Keratinocyte (primary cell): ENCODE data around the gene KCNMA1. TPM values are rescaled to one million over a fixed set of nuclear protein-coding genes. Genes with fewer than 3 reads are reported as not detected.

Source experiments
- DNase-seq: peaks from one replicate; pipeline ENCODE4 v3.0.0-alpha.2; 2011; ENCODE audit warnings: low read depth, missing footprints, low spot score
- FAIRE-seq: peaks from 2 replicates; lab custom pipeline; 2011; peaks lifted over from hg19 to GRCh38; lab: Jason Lieb, UNC
- H2AFZ ChIP-seq: 2 replicates; pipeline ENCODE4 v1.6.0; 2012; ENCODE audit warnings: low read length, control low read depth, inconsistent platforms; ENCODE audit not compliant: control insufficient read depth
- H3K27ac ChIP-seq: 2 replicates; pipeline ENCODE4 v1.5.1; 2011; ENCODE audit warnings: low read length; ENCODE audit not compliant: control insufficient read depth, insufficient read depth
- H3K27me3 ChIP-seq: 3 replicates; pipeline ENCODE4 v1.6.0; 2011; ENCODE audit warnings: low read length; ENCODE audit not compliant: control insufficient read depth, insufficient read depth; ENCODE audit errors: extremely low read depth
- H3K36me3 ChIP-seq, 2 experiments: 2 replicates in 1 of 2; 3 replicates in 1 of 2; pipeline ENCODE4 v1.5.1; 2011; ENCODE audit warnings: low read length in 2 of 2, mild to moderate bottlenecking in 1 of 2; ENCODE audit not compliant: control insufficient read depth in 2 of 2, insufficient read depth in 2 of 2; ENCODE audit errors: extremely low read depth in 1 of 2
- H3K4me1 ChIP-seq: 3 replicates; pipeline ENCODE4 v1.5.1; 2011; ENCODE audit warnings: low read length; ENCODE audit not compliant: control insufficient read depth, insufficient read depth; ENCODE audit errors: extremely low read depth
- H3K4me2 ChIP-seq: 3 replicates; pipeline ENCODE4 v1.6.0; 2011; ENCODE audit warnings: low read depth, low read length; ENCODE audit not compliant: control insufficient read depth, insufficient read depth; ENCODE audit errors: extremely low read depth
- H3K4me3 ChIP-seq, 3 experiments: fragments of 200-600 bp in 1 of 3; sonication (generic) in 1 of 3; 2 replicates in 2 of 3; 3 replicates in 1 of 3; pipeline ENCODE4 v1.5.1; 2011 to 2016; ENCODE audit warnings: low read length in 3 of 3, mild to moderate bottlenecking in 3 of 3, control low read depth in 2 of 3, inconsistent platforms in 1 of 3, low read depth in 1 of 3, mixed read lengths in 1 of 3, mixed run types in 1 of 3, moderate library complexity in 1 of 3; ENCODE audit not compliant: control insufficient read depth in 2 of 3, insufficient read depth in 2 of 3; ENCODE audit errors: extremely low read depth in 1 of 3
- H3K79me2 ChIP-seq: 2 replicates; pipeline ENCODE4 v1.6.0; 2012; ENCODE audit warnings: low read length; ENCODE audit not compliant: control insufficient read depth, insufficient read depth
- H3K9ac ChIP-seq: 3 replicates; pipeline ENCODE4 v1.6.0; 2011; ENCODE audit warnings: low read length; ENCODE audit not compliant: control insufficient read depth, insufficient read depth; ENCODE audit errors: extremely low read depth
- H3K9me1 ChIP-seq: 3 replicates; pipeline ENCODE4 v1.6.0; 2011; ENCODE audit warnings: low read length; ENCODE audit not compliant: control insufficient read depth, insufficient read depth; ENCODE audit errors: extremely low read depth
- H3K9me3 ChIP-seq: 2 replicates; pipeline ENCODE4 v1.5.1; 2012; ENCODE audit warnings: low read depth, low read length; ENCODE audit not compliant: control insufficient read depth
- H4K20me1 ChIP-seq: 3 replicates; pipeline ENCODE4 v1.6.0; 2011; ENCODE audit warnings: low read length; ENCODE audit not compliant: control insufficient read depth, insufficient read depth; ENCODE audit errors: extremely low read depth
- CTCF ChIP-seq, 3 experiments: IDR thresholded peaks in 1 of 3; conservative IDR thresholded peaks in 1 of 3; optimal IDR thresholded peaks in 1 of 3; 2 replicates in 2 of 3; 3 replicates in 1 of 3; pipeline versions ENCODE3 to v1.5.1; 2011; ENCODE audit warnings: low read length in 3 of 3, mild to moderate bottlenecking in 3 of 3, moderate library complexity in 2 of 3, control low read depth in 1 of 3, inconsistent platforms in 1 of 3; ENCODE audit not compliant: insufficient read depth in 2 of 3; ENCODE audit errors: extremely low read depth in 1 of 3
- EZH2 ChIP-seq: IDR thresholded peaks from one replicate; pipeline ENCODE4 v1.6.1; 2012; ENCODE audit warnings: inconsistent platforms, mild to moderate bottlenecking, low read length, moderate library complexity
- dilution Hi-C: fragments of 300-500 bp; cut with MboI; formaldehyde crosslinking; loops from one replicate; pipeline ENCODE4 v1.7.0; 2020; ENCODE audit warnings: low sequenced_read_pairs; ENCODE audit not compliant: extremely low pct_ligation_motif_present
- polyA plus RNA-seq, 5 experiments: library from polyadenylated mRNA; depleted of rRNA in 3 of 5; stranded (reverse) in 3 of 5; stranded (forward) in 1 of 5; unstranded in 1 of 5; fragments of >200 nt; gene quantifications; 1 replicate in 1 of 5; 2 replicates in 3 of 5; 3 replicates in 1 of 5; pipeline versions ENCODE4 v1.2.1 to v1.2.3, GENCODE V29; 2011 to 2012; ENCODE audit warnings: missing spikeins in 2 of 5, low read depth in 1 of 5, low replicate concordance in 1 of 5

Gene KCNMA1
- polyA plus RNA-seq, 1 donor (not counting 4 experiments of a cell fraction or from before 2014, with no cell fraction given), result 6.3 TPM

DNA sequence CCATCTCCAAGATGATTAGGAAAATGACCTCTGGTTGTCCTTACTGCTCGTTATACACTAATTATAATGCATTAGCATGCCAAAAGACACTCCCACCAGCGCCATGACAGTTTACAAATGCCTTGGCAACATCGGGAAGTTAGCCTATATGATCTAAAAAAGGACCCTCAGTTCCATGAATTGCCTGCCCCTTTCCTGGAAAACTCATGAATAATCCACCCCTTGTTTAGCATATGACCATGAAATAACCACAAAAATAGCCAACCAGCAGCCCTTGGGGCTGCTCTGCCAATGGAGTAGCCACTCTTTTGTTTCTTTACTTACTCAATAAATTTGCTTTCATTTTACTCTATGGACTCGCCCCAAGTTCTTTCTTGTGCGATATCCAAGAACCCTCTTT is 41.6 kb upstream of the KCNMA1 start:
- Histone ChIP-seq H4K20me1 (no peaks in the 10 kb centered on the region), H3K4me2 (no peak overlapping the region), H3K4me3 (no peak overlapping the region), H3K9me3 (no peaks in the 10 kb centered on the region), H3K36me3 (no peaks in the 10 kb centered on the region), H3K27me3 (peaks cover 11% of the 10 kb centered on the region), H3K9ac (no peak overlapping the region), H2AFZ (no peak overlapping the region), H3K4me1 (no peaks in the 10 kb centered on the region), H3K27ac (no peak overlapping the region), H3K9me1 (no peaks in the 10 kb centered on the region), H3K79me2 (no peaks in the 10 kb centered on the region)
- dilution Hi-C loops, result no loop called here
- DNase-seq, result no peak
- no peak for FAIRE-seq
- no peak for TF ChIP-seq EZH2
- no peak for TF ChIP-seq CTCF (optimal IDR thresholded peaks at IDR 0.05 in 1 of 3, IDR thresholded peaks at IDR 0.05 in 1 of 3, conservative IDR thresholded peaks at IDR 0.05 in 1 of 3; ENCODE audit: extremely low read depth in 1 of 3, insufficient read depth in 2 of 3, low read length in 3 of 3)

- no peaks in the 10 kb centered on the region for H4K20me1 ChIP-seq
- H3K9me3 ChIP-seq, result no peaks in the 10 kb centered on the region
- H3K4me1 ChIP-seq, result no peaks in the 10 kb centered on the region
- no peak overlapping the region for H2AFZ ChIP-seq
- no peaks in the 10 kb centered on the region for H3K79me2 ChIP-seq
- DNase-seq (no peak), FAIRE-seq (no peak)
- dilution Hi-C loops, result no loop called here
- no peaks in the 10 kb centered on the region for H3K9me1 ChIP-seq
- no peak overlapping the region for H3K9ac ChIP-seq
- TF ChIP-seq CTCF (optimal IDR thresholded peaks at IDR 0.05 in 1 of 3, IDR thresholded peaks at IDR 0.05 in 1 of 3, conservative IDR thresholded peaks at IDR 0.05 in 1 of 3; ENCODE audit: extremely low read depth in 1 of 3, insufficient read depth in 2 of 3, low read length in 3 of 3) (no peak), EZH2 (no peak)
- H3K27me3 ChIP-seq, result peaks cover 11% of the 10 kb centered on the region
- H3K27ac ChIP-seq, result no peak overlapping the region
- H3K36me3 ChIP-seq, result no peaks in the 10 kb centered on the region
- H3K4me2 ChIP-seq, result no peak overlapping the region
- no peak overlapping the region for H3K4me3 ChIP-seq
These were observed 40.5 kb upstream of the KCNMA1 start for GRCh38 chr10:77678146-77678545.
